Lung (tissue), 12 donors: ENCODE measurements around the gene L3MBTL4. TPM values are rescaled to one million over a fixed set of nuclear protein-coding genes. Genes with fewer than 3 reads are reported as not detected.

Experiments
- ATAC-seq: fragments of 200-7000 bp; cut with Tn5 transposase; one replicate; pipeline ENCODE4 v1.9.1; 2020; ENCODE audit warnings: moderate number of reproducible peaks; ENCODE audit not compliant: insufficient read depth, low FRiP score
- DNase-seq, 3 donors: peaks; one replicate each; pipeline ENCODE4 v3.0.0-alpha.2; 2013 to 2017
- H3K27ac ChIP-seq, 2 donors: one replicate each; pipeline ENCODE4 v1.5.1; 2013; ENCODE audit warnings: mild to moderate bottlenecking in 2 of 2, moderate library complexity in 2 of 2, control low read depth in 1 of 2, inconsistent platforms in 1 of 2, low read depth in 1 of 2, low read length in 1 of 2
- H3K27me3 ChIP-seq, 3 donors: one replicate each; pipeline ENCODE4 v1.5.1; 2013; ENCODE audit warnings: low read length in 2 of 3; ENCODE audit not compliant: control insufficient read depth in 3 of 3, insufficient read depth in 3 of 3
- H3K36me3 ChIP-seq, 4 donors: one replicate each; pipeline ENCODE4 v1.5.1; 2013; ENCODE audit warnings: low read length in 4 of 4, mild to moderate bottlenecking in 1 of 4, moderate library complexity in 1 of 4; ENCODE audit not compliant: control insufficient read depth in 4 of 4, insufficient read depth in 4 of 4
- H3K4me1 ChIP-seq, 5 donors: one replicate each; pipeline ENCODE4 v1.5.1; 2013; ENCODE audit warnings: low read length in 5 of 5, mild to moderate bottlenecking in 2 of 5, moderate library complexity in 1 of 5; ENCODE audit not compliant: control insufficient read depth in 5 of 5, insufficient read depth in 5 of 5
- H3K4me3 ChIP-seq: one replicate; pipeline ENCODE4 v1.5.1; 2013; ENCODE audit warnings: mild to moderate bottlenecking, control low read depth, moderate library complexity
- H3K9ac ChIP-seq, 2 donors: one replicate each; pipeline ENCODE4 v1.5.1; 2013; ENCODE audit warnings: low read length in 2 of 2, control low read depth in 1 of 2; ENCODE audit not compliant: insufficient read depth in 1 of 2
- H3K9me3 ChIP-seq, 4 donors: one replicate each; pipeline ENCODE4 v1.5.1; 2013; ENCODE audit warnings: low read length in 3 of 4, mild to moderate bottlenecking in 1 of 4, moderate library complexity in 1 of 4; ENCODE audit not compliant: control insufficient read depth in 4 of 4, insufficient read depth in 3 of 4
- CTCF ChIP-seq: IDR thresholded peaks from 2 replicates; pipeline ENCODE4 v1.5.1; 2012; ENCODE audit warnings: mild to moderate bottlenecking; ENCODE audit errors: control extremely low read depth, extremely low read depth
- WGBS, 2 donors: extraction: QIAGEN DNeasy Blood & Tissue Kit; methylation state at CpG; one replicate each; pipeline ENCODE4 v1.1.7; 2013; 5-methylcytosine and 5-hydroxymethylcytosine counted together
- polyA plus RNA-seq, 2 donors: library from polyadenylated mRNA; stranded (reverse); fragments of 200-250 nt; gene quantifications; one replicate each; pipeline ENCODE4 v1.2.1, GENCODE V29; 2013
- total RNA-seq, 2 donors: library from RNA; depleted of rRNA in 1 of 2; stranded (reverse); fragments of >200 nt in 1 of 2; gene quantifications; one replicate each; pipeline ENCODE4 v1.2.1, GENCODE V29; 2014 to 2021
- donor health status: control.
- donor health status: control.
- donor health status: Bipolar disorder and iron deficiency.
- donor health status: healthy.
- donor health status: DM: yes; HTN: yes; CAD: no.

The L3MBTL4 gene
- total and polyA plus RNA-seq, 4 donors = 2.8 to 16.8 (median 9.9) TPM

- H3K4me3 ChIP-seq = no peak overlapping the region
- peaks cover 0 to 3% (median 0%) of the 10 kb centered on the region in 4 donors for H3K9me3 ChIP-seq
- H3K9ac ChIP-seq = no peak overlapping the region
- peak; percentile 76 for ATAC-seq
- no peak for DNase-seq
- H3K4me1 ChIP-seq = peaks cover 0 to 5% (median 0%) of the 10 kb centered on the region in 5 donors
- no peaks in the 10 kb centered on the region for H3K27me3 ChIP-seq
- WGBS, 2 donors = 67 to 70% methylated on average over 2 of the region's 2 CpGs
- H3K36me3 ChIP-seq = peaks cover 0 to 1% (median 0%) of the 10 kb centered on the region in 4 donors
- no peak for TF ChIP-seq CTCF
- H3K27ac ChIP-seq = no peak overlapping the region
Observed at GRCh38 chr18:6221602-6222014, 193.1 kb downstream of the L3MBTL4 start.

GRCh38 chr18:6220129-6220528 is 194.6 kb downstream of the L3MBTL4 start:
- DNase-seq (no peak), ATAC-seq (no peak)
- peaks cover 0 to 1% (median 0%) of the 10 kb centered on the region in 4 donors for H3K36me3 ChIP-seq
- H3K27ac ChIP-seq = peak overlapping the region in 1 of 2 donors; percentile 33
- peaks cover 0 to 1% (median 0%) of the 10 kb centered on the region in 4 donors for H3K9me3 ChIP-seq
- TF ChIP-seq CTCF = no peak
- H3K4me3 ChIP-seq = no peak overlapping the region
- peaks cover 0 to 5% (median 0%) of the 10 kb centered on the region in 5 donors for H3K4me1 ChIP-seq
- WGBS, 2 donors = 84 to 92% methylated on average over 3 of the region's 3 CpGs
- no peaks in the 10 kb centered on the region for H3K27me3 ChIP-seq
- H3K9ac ChIP-seq = no peak overlapping the region

- no peak overlapping the region for H3K9ac ChIP-seq
Observed at GRCh38 chr18:6219116-6219717, 195.5 kb downstream of the L3MBTL4 start.

More at GRCh38 chr18:6219116-6219717, 195.5 kb downstream of the L3MBTL4 start:
- no peaks in the 10 kb centered on the region for H3K27me3 ChIP-seq
- DNase-seq (peak; percentile 66 to 78 (median 73)), ATAC-seq (no peak)
- H3K36me3 ChIP-seq = peaks cover 0 to 1% (median 0%) of the 10 kb centered on the region in 4 donors
- peak; percentile 7 for TF ChIP-seq CTCF
- H3K27ac ChIP-seq = no peak overlapping the region
- H3K9me3 ChIP-seq = no peaks in the 10 kb centered on the region
- H3K4me3 ChIP-seq = no peak overlapping the region
- WGBS, 2 donors = 70 to 71% methylated on average over 12 of the region's 12 CpGs
- H3K4me1 ChIP-seq = peaks cover 0 to 5% (median 0%) of the 10 kb centered on the region in 5 donors
